GM12891 (cell line): ENCODE data around the gene ATP11A.
"Not testable (repeated sequence)": the region's sequence is repeated elsewhere in the genome, so short reads cannot be mapped to it uniquely, and the experiment has no call there.

Experiments used
- PAX5 ChIP-seq: IDR thresholded peaks from 2 replicates; pipeline ENCODE4 v1.6.1; 2011; ENCODE audit warnings: low read length, moderate library complexity, mild to moderate bottlenecking; ENCODE audit not compliant: insufficient read depth, severe bottlenecking
- POLR2A ChIP-seq: IDR thresholded peaks from 2 replicates; pipeline ENCODE4 v1.6.1; 2011; ENCODE audit warnings: low read depth, low read length, control low read depth
- POLR2AphosphoS5 ChIP-seq: IDR thresholded peaks from 2 replicates; pipeline ENCODE4 v1.6.1; 2011; ENCODE audit warnings: low read depth, low read length, control low read depth
- POU2F2 ChIP-seq: IDR thresholded peaks from 2 replicates; pipeline ENCODE4 v1.6.1; 2011; ENCODE audit warnings: low read depth, mild to moderate bottlenecking, control low read depth, low read length, moderate library complexity
- SPI1 ChIP-seq: IDR thresholded peaks from 2 replicates; pipeline ENCODE4 v1.6.1; 2011; ENCODE audit warnings: low read depth, low read length, control low read depth
- TAF1 ChIP-seq: IDR thresholded peaks from 2 replicates; pipeline ENCODE4 v1.6.1; 2011; ENCODE audit warnings: low read depth, low read length, control low read depth

- not testable (repeated sequence) for TF ChIP-seq POLR2A, PAX5, TAF1, POLR2AphosphoS5, SPI1, POU2F2
Observed at GRCh38 chr13:112863356-112863755, 173.5 kb downstream of the ATP11A start.
